T-helper 1 cell treated with Interleukin-12 subunit alpha and Interleukin-12 subunit beta and Interleukin-4 antibody, amounts not matched to agents 30 ng/mL and 1 ng/mL, for 36 hours (primary cell): Measurements from ENCODE around the gene ZNF891. TPM values are rescaled to one million over a fixed set of nuclear protein-coding genes. Genes with fewer than 3 reads are reported as not detected.

Experiments used
- intact Hi-C: fragments of 100-400 bp; cut with micrococcal nuclease; formaldehyde crosslinking; loops from one replicate; pipeline ENCODE4 v1.15.1; 2024
- total RNA-seq: library from RNA; stranded (reverse); gene quantifications from 2 replicates; pipeline ENCODE4 v1.2.3, GENCODE V29; 2022

Gene ZNF891
- 2.1 and 2.2 TPM in 2 replicates for total RNA-seq

DNA sequence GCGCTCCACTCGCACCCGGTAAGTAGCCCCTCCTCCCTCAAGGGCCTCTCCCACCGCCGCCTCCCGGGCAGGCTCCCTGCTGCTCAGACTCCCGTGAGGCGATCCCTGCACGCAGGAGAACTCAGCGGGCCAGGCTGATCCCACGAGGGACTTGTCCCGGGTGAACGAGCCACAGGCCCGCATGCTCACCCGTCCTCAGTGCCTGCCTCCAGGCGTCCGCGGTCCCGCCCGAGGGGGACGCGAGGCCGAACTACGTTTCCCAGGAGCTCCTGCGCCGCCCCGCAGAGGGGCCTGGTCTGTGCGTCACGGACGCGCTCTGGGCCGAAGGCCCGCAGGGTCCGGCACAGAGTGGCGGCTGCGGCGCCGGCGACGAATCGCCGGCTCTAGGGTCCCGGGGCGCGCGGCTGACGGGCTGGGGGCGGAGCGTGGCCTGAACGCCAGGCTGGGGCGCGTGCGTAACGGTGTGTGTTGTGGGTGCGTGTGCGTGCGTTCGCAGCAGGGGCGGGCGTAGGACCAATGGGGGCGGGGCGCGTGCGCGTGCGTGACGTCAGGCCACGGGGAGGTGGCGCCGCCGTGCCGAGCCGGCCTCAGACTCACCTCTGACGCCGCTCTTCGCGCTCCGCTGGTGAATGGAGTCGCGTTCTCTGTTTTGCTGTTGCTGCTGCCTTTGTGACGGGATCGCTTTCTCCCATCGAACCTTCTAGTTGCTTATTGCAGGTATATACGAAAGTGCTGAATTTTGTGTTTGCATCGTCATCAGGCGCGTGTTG, at the start of gene ZNF891, which contains the start of gene ZNF10:
TSS of gene ZNF891 (minus strand) at position 237 of the 770 bp plus-strand sequence. CDS start 8,356 bp downstream, outside the sequence.
TSS of gene ZNF10 (plus strand) at position 590 of the 770 bp plus-strand sequence. CDS start 13,866 bp downstream, outside the sequence.
- intact Hi-C loops, result loop anchor here (1.0 to 5.0 kb wide), 9 partner anchors 50 to 641 kb away; partner anchors contain the start of genes CHFR, GOLGA3, ZNF140 and ZNF26

DNA sequence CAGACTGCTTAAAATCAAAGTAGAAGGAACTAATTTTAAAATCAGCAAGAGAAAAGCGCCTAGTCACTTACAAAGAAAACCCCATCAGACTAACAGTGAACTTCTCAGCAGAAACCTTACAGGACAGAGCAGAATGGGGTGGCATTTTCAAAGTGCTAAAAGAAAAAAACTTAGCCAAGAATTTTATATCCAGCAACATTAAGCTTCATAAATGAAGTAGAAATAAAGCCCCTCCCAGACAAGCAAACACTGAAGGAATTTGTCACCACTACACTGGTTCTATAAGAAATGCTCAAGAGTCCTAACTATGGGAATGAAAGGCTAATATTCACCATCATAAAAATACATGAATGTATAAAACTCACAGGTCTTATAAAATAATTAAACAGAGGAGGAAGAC, 44.8 kb upstream of the ZNF891 start:
- intact Hi-C loops, result no loop called here

DNA sequence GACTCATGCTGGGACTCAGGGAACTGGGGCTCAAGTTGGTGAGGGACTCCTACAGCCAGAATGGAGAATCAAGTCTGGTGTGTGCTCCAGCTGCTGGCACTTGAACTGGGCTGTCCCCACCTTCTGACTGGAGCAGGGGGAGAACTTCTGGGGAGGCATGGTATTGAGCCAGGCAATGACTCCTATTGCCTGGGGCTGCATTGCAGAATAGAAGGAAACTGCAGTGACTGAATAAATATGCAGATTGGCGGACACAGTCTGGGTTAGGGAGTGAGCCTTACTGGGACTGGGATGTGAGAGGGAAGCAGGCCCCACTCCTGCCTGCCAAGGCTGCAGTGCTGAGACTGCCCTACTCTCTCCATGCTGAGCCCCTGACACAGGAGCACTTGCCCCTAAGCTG, 42.4 kb upstream of the ZNF891 start:
- intact Hi-C loops, result no loop called here

DNA sequence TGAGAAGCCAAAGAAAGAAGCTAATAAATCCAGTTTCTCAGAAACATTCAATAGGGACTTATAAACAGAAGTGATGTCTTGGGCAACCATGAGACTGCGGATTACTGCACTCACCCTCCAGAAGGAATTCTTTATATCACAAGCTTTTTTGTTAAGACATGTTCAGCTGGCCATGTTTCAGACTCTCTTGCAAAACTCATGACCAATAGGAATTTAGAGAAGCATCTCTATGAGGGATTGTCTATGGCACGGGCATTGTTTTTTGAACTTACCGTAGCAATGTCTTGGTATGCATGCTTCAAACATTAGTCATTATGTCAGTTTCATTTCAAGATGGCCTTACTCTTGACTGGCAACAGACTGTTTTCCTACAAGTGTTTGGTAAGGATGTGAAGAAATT, 35.7 kb upstream of the ZNF891 start:
- intact Hi-C loops, result no loop called here

DNA sequence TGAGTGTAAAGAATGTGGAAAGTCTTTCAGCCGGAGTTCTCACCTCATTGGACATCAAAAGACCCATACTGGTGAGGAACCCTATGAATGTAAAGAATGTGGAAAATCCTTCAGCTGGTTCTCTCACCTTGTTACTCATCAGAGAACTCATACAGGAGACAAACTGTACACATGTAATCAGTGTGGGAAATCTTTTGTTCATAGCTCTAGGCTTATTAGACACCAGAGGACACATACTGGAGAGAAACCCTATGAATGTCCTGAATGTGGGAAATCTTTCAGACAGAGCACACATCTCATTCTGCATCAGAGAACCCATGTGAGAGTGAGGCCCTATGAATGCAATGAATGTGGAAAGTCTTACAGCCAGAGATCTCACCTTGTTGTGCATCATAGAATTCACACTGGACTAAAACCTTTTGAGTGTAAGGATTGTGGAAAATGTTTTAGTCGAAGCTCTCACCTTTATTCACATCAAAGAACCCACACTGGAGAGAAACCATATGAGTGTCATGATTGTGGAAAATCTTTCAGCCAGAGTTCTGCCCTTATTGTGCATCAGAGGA, 26.1 kb upstream of the ZNF891 start:
- intact Hi-C loops, result no loop called here

DNA sequence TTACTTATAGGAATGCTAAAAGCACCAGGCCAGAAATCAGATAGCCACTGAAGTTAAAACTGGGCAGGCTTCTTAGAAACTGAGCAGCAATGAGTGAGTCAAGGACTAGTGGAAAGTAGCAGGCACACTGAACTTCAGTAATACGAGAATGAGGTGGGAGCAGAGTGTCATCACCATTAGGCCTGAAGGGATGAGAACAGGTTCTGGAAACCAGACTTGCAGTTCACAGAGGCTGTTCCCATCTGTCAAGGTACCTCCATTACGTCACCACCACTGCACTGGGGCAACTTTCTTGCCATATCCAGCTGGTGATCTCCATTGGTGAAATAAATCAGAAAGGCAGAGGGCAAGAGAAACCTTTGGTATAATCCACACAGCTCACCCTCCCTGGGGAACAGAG, 15.9 kb upstream of the ZNF891 start:
- intact Hi-C loops, result no loop called here

DNA sequence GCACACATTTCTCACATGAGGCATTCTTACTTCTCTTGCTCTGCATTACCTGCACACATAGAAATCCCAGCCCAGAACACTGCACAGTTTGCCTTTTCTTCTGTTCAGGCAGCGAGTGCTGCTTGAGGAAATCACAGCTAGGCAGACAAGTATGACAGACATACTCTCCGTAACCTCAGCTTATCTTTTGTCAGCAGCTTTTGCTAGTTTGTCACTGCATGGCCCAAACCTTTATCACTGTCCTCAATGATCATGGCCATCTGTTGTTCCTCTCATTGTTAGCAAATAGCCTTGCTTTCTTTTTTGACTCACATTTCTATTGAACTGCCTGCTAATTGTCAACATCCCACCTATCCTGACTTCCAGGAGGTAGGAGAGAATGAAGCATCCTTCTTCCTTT, 5.7 kb upstream of the ZNF891 start:
- intact Hi-C loops, result no loop called here

DNA sequence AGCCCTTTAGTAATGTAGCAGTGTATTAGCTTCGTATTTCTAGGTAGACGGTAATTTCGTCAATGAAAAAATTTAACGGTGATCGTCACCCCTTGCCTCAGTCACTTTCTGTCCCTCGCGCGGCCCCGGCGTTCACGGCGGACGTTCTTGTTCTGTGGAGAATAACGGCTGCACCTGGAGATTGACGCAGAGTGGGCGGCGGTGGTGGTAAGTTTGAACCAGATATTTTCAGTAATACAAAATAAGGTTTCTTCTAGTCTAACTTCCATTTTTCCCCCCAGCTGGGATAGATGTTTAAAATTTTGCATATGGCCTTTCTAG, 694 bp upstream of the ZNF891 start:
- intact Hi-C loops, result loop anchor here (1.0 to 5.0 kb wide), 9 partner anchors 50 to 642 kb away; partner anchors contain the start of genes CHFR, GOLGA3, ZNF140 and ZNF26

DNA sequence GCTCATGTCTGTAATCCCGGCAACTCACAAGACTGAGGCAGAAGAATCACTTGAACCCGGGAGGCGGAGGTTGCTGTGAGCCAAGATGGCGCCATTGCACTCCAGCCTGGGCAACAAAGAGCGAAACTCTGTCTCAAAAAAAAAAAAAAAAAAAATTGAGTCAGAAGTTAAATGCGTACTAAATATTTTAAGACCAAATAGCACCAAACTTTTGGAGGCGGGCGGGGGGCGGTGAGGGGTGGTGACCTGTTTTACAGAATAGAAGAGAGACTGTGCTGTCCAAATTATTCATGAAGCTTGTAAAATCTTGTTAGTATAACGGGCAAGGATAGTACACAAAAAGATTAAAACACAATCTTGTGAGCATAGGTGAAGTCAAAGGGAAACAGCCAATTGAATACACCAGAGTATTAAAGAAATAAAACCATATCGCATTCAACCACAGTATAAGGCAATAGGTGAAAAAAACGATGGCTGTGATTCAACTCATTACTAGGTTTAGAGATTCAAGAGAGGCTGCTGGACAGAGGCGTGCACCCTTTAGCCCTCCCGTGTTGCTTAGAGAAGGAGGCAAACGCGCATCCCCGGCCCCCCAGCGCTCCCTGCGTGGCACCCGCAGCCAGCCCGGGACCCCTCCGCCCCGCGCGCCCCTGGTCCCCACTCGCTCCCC, 571 bp downstream of the ZNF891 start:
- intact Hi-C loops, result loop anchor here (1.0 to 5.0 kb wide), 9 partner anchors 49 to 641 kb away; partner anchors contain the start of genes CHFR, GOLGA3, ZNF140 and ZNF26

DNA sequence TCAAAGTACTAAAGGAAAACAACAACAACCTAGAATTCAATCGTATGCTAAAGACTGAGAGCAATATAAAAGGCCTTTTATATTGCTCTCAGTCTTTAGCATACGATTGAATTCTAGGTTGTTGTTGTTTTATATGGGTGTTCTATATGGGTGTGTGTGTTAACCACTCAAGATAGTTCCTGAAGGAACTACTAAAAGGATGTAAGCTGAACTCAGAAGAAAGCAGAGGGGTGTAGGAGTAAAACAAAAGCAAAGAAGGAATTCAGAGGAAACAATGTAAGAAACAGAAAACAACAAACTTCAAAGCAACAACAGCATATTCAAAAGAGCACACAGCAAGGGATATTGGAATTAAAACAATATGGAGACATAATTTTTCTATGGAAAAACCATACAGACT, 5.4 kb downstream of the ZNF891 start:
- intact Hi-C loops, result no loop called here

DNA sequence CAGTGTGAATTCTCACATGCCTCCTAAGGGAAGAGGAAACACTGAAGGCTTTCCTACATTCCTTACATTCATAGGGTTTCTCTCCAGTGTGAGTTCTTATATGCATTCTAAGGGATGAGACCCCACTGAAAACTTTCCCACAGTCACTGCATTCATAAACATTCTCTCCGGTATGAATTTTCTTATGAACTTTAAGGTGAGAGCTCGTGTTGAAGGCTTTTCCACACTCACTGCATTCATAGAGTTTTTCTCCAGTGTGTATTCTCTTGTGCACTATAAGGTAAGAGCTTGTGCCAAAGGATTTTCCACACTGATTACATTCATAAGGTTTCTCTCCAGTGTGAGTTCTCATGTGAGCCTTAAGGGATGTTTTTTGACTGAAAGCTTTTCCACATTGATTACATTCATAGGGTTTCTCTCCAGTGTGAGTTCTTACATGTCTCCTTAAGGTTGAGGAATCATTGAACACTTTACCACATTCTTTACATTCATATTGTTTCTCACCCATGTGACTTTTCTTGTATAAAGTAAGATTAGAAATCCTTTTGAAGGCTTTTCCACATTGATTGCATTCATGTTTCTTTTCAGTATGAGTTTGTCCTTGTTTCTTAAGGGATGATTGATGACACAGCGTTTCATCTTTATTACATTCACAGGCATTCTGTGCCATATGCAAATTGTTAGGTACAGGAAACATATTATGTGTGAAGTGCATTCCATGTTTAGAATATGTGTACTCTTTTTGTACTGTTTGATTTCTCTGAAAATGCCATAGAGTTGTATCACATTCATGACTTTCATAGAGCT, 9.5 kb downstream of the ZNF891 start:
- intact Hi-C loops, result loop anchor here (2.0 kb wide), 1 partner anchor 16 kb away; no protein-coding TSS in a partner anchor

DNA sequence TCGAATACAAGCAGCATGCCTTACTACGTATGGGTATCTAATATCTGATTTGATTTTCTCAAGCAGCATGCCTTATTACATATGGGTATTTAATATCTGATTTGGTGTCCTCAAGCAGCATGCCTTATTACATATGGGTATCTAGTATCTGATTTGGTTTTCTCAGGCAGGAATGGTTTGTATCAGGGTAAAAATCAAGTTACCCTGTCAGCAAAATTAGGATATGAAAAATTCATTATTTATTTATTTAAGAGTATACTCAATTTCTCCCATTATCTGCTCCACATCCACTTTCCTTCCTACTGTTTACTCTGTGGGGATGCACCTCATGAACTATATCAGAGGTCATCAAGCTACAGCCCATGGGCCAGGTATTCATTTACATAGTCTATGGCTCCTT, 21.9 kb downstream of the ZNF891 start:
- intact Hi-C loops, result no loop called here

DNA sequence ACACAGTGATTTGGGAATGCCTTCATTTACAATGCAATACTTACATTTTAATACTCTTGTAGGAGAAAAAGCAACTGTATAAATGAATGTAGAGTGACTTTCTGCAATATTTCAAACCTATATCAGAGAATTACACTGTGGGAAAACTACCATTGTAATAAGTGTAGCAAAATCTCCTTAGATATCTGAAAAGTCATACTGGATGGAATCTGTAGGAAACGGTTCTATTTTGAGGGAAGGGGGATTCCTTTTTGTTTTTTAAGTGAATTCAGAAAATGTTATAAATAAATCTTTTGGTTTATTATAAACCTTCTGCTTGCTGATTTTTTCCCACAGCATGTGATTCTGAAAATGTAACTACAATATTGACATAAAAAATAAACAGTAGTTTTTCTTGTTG, 23.0 kb downstream of the ZNF891 start:
- intact Hi-C loops, result no loop called here

DNA sequence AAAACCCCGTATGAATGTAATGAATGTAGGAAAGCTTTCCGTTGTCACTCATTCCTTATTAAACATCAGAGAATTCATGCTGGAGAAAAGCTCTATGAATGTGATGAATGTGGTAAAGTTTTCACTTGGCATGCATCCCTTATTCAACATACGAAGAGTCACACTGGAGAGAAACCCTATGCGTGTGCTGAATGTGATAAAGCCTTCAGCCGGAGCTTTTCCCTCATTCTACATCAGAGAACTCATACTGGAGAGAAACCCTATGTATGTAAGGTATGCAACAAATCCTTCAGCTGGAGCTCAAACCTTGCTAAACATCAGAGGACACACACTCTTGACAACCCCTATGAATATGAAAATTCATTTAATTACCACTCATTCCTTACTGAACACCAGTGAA, 23.8 kb downstream of the ZNF891 start:
- intact Hi-C loops, result no loop called here

DNA sequence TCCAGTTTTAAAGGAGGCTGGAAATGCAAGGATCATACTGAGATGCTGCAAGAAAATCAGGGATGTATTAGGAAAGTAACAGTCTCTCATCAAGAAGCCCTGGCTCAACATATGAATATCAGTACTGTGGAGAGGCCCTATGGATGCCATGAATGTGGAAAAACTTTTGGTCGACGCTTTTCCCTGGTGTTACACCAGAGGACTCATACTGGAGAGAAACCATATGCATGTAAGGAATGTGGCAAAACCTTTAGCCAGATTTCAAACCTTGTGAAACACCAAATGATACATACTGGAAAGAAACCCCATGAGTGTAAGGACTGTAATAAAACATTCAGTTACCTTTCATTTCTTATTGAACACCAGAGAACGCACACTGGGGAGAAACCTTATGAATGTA, 24.5 kb downstream of the ZNF891 start:
- intact Hi-C loops, result loop anchor here (2.0 kb wide), 1 partner anchor 15 kb away; no protein-coding TSS in a partner anchor

DNA sequence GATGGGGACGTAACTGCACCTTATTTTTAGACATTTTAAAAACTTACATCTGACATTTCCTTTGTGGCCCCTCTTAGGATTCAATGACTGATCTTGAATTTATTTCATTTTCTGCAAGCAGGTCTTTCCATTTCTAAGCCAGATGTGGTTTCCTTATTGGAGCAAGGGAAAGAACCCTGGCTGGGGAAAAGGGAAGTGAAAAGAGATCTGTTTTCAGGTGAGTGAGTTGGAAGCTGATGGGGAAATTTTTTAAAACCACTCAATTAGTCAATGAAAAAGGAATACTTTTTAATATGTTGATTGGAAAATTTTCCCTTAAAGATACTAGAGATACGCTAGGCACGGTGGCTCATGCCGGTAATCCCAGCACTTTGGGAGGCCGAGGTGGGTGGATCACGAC, 46.7 kb downstream of the ZNF891 start:
- intact Hi-C loops, result loop anchor here (5.0 kb wide), 1 partner anchor 591 kb away; the partner anchor contains the start of gene FBRSL1

DNA sequence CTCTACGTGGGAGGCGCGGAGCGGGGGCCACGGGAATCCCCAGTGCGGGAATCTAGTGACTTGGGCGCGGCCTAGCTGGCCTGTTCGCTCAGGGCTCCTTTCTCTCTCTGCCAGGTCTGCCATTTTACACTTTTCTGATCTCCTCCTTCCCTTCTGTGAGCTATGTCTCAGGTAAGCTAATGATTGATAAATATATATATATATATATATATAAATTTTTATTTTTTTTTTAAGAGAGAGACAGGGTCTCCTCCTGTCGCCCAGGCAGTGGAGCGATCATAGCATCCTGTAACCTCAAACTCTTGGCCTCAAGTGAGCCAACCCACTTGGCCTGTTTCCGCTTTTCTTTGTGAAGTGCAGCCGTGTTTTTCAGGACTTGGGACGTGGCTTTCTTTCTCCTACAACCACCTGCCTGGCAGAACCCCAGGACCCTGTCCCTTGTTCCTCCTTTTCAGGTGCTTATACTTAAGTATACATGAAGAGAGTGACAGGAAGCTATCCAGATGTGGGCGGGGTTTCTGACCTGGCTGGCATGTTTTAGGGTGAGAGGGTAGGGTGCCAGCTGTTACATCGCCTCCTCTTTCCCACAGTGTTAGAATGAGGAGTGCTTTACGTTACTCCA, 48.8 kb downstream of the ZNF891 start:
- intact Hi-C loops, result loop anchor here (5.0 kb wide), 1 partner anchor 589 kb away; the partner anchor contains the start of gene FBRSL1

DNA sequence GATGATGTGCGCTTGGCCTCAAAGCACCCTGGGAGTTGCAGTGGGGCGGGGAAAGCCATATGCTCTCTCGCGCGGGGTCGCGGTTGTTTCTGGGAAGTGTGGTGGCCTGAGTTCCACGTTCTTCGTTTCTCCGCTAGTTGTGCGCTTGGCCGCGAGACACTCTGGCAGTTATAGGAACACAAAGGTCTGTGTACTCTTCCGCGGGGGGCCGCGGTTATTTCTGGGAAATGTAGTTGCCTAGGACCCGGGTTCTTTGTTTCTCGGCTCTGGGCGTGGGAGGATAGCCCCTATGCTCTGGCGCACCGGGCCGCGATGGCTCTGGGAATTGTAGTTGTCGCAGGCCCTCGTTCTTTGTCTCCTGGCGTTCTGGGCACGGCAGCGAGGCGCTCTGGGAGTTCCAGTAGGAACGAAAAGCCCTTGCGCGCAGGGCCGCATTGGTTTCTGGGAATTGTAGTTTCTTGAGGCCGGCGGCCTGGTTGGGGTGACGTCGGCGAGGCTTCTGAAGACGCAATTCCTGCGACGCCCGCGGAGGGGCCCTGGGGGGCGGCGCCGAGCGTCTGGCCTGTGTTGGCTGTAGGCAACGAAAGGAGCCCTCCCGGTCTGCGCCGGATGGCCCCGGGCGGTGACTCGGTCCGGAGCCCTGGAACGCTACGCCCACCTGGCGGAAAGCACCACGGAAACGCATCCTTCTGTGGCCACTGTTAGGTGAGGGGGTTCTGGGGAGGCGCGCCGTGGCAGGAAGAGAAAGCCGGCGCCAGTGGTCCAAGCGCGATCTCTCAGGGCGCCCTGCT, 49.5 kb downstream of the ZNF891 start, which contains the start of gene ZNF140:
TSS of gene ZNF140 (plus strand) at position 556 of the 791 bp plus-strand sequence. CDS start 398 bp downstream, outside the sequence.
- intact Hi-C loops, result loop anchor here (1.0 to 5.0 kb wide), 12 partner anchors 43 to 588 kb away; partner anchors contain the start of genes CHFR, FBRSL1, PGAM5 and POLE

DNA sequence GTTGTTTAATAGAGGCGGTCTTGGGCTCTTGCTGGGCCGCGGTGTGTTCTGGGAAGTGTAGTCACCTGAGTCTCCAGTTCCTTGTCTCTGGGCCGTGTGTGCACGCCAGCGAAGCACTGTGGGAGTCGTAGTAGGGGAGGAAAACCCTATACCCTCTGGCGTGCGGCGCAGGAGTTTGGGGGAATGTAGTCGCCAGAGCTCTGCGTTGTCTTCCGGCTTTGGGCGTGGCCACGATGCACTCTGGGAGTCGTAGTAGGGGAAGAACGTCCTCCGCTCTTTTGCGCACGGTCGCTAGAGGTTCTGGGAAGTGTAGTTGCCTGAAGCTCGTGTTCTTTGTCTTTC, 50.1 kb downstream of the ZNF891 start:
- intact Hi-C loops, result loop anchor here (1.0 to 5.0 kb wide), 12 partner anchors 43 to 588 kb away; partner anchors contain the start of genes CHFR, FBRSL1, PGAM5 and POLE
